Left lung (tissue), 10 donors: Measurements from ENCODE around the gene HECTD2. TPM values are rescaled to one million over a fixed set of nuclear protein-coding genes. Genes with fewer than 3 reads are reported as not detected.
"Not testable (repeated sequence)": the region's sequence is repeated elsewhere in the genome, so short reads cannot be mapped to it uniquely, and the experiment has no call there.

ENCODE experiments used
- ATAC-seq: fragments of 200-7000 bp; cut with Tn5 transposase; one replicate; pipeline ENCODE4 v1.9.1; 2020; ENCODE audit warnings: moderate library complexity
- DNase-seq, 4 donors: peaks; one replicate each; pipeline ENCODE4 v3.0.0-alpha.2; 2013 to 2020
- H3K27ac ChIP-seq, 2 donors: fragments of 200-600 bp; sonication (generic) in 1 of 2; one replicate each; pipeline versions ENCODE4 v1.5.0 to v1.8.0; 2020 to 2021
- H3K27me3 ChIP-seq, 2 donors: fragments of 200-600 bp; sonication (generic) in 1 of 2; one replicate each; pipeline versions ENCODE4 v1.5.0 to v1.8.0; 2020 to 2021
- H3K36me3 ChIP-seq, 2 donors: fragments of 200-600 bp; sonication (generic) in 1 of 2; one replicate each; pipeline versions ENCODE4 v1.5.0 to v1.8.0; 2020 to 2021
- H3K4me1 ChIP-seq, 2 donors: fragments of 200-600 bp; one replicate each; pipeline ENCODE4 v1.8.0; 2021
- H3K4me3 ChIP-seq, 2 donors: fragments of 200-600 bp; sonication (generic) in 1 of 2; one replicate each; pipeline versions ENCODE4 v1.5.0 to v1.8.0; 2020 to 2021; ENCODE audit warnings: mild to moderate bottlenecking in 1 of 2
- H3K9me3 ChIP-seq, 2 donors: fragments of 200-600 bp; sonication (generic) in 1 of 2; one replicate each; pipeline versions ENCODE4 v1.5.0 to v1.8.0; 2020 to 2021
- CTCF ChIP-seq, 2 donors: fragments of 200-600 bp; sonication (generic) in 1 of 2; IDR thresholded peaks; one replicate each; pipeline versions ENCODE4 v1.5.0 to v1.8.0; 2021; ENCODE audit warnings: antibody characterized with exemption in 2 of 2
- intact Hi-C, 2 donors: fragments of 100-400 bp; cut with DNase I; formaldehyde crosslinking; loops; one replicate each; pipeline versions ENCODE4 v1.11.2 to v1.14.2; 2022
- polyA plus RNA-seq, 6 donors: library from polyadenylated mRNA; unstranded; fragments of 120-200 nt; gene quantifications; one replicate each; pipeline ENCODE4 v1.2.1, GENCODE V29; 2013; ENCODE audit not compliant: insufficient read length in 6 of 6
- total RNA-seq, 2 donors: library from RNA; stranded (reverse); fragmentation: NEBNext Ultra II Directional; extraction: Animal tissue kit (Norgen Biotek cat#: 25700); gene quantifications; one replicate each; pipeline ENCODE4 v1.2.1, GENCODE V29; 2021
- donor health status: DM: no; HTN: yes; CAD: no.
- donor health status: DM: no; HTN: no; CAD: no.

The HECTD2 gene
- total and polyA plus RNA-seq, 8 donors = 9.9 to 89.1 (median 74.7) TPM

- no peak overlapping the region for H3K27ac ChIP-seq
- H3K4me1 ChIP-seq = peaks cover 0 to 4% of the 10 kb centered on the region in 2 donors
- H3K9me3 ChIP-seq = no peaks in the 10 kb centered on the region
- no peaks in the 10 kb centered on the region for H3K36me3 ChIP-seq
- ATAC-seq = no peak
- TF ChIP-seq CTCF (IDR thresholded peaks at IDR 0.05) = no peak
- intact Hi-C loops = no loop called here
- DNase-seq = no peak
- H3K4me3 ChIP-seq = no peak overlapping the region
- H3K27me3 ChIP-seq = no peaks in the 10 kb centered on the region
These were observed 147.5 kb downstream of the HECTD2 start for GRCh38 chr10:91557651-91558111.

- no peak overlapping the region for H3K27ac ChIP-seq
- intact Hi-C loops = no loop called here
- H3K4me3 ChIP-seq = no peak overlapping the region
- no peaks in the 10 kb centered on the region for H3K27me3 ChIP-seq
- ATAC-seq (no peak), DNase-seq (no peak)
- H3K9me3 ChIP-seq = no peaks in the 10 kb centered on the region
- no peaks in the 10 kb centered on the region for H3K36me3 ChIP-seq
- TF ChIP-seq CTCF (IDR thresholded peaks at IDR 0.05) = no peak
- peaks cover 0 to 4% of the 10 kb centered on the region in 2 donors for H3K4me1 ChIP-seq
These were observed 148.3 kb downstream of the HECTD2 start for GRCh38 chr10:91558473-91558872.

- DNase-seq (no peak), ATAC-seq (no peak)
- no peaks in the 10 kb centered on the region for H3K27me3 ChIP-seq
- no peaks in the 10 kb centered on the region for H3K9me3 ChIP-seq
- intact Hi-C loops = no loop called here
- peaks cover 0 to 4% of the 10 kb centered on the region in 2 donors for H3K4me1 ChIP-seq
- no peak overlapping the region for H3K27ac ChIP-seq
- no peak for TF ChIP-seq CTCF (IDR thresholded peaks at IDR 0.05)
- no peak overlapping the region for H3K4me3 ChIP-seq
- H3K36me3 ChIP-seq = no peaks in the 10 kb centered on the region
These were observed 149.0 kb downstream of the HECTD2 start for GRCh38 chr10:91559169-91559568.

- no peak for TF ChIP-seq CTCF (IDR thresholded peaks at IDR 0.05)
- intact Hi-C loops = no loop called here
These were observed 149.6 kb downstream of the HECTD2 start for GRCh38 chr10:91559750-91560149.

DNA sequence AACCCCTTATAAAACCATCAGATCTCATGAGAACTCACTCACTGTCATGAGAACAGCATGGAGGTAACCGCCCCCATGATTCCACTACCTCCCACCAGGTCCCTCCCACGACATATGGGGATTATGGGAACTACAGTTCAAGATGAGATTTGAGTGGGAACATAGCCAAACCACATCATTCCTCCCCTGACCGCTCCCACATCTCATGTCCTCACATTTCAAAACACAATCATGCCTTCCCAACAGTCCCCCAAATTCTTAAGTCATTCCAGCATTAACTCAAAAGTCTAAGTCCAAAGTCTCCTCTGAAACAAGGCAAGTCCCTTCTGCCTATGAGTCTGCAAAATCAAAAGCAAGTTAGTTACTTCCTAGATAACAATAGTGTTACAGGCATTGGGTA lies 150.7 kb downstream of the HECTD2 start:
- H3K9me3 ChIP-seq, H3K4me1 ChIP-seq, H3K36me3 ChIP-seq, H3K27ac ChIP-seq, H3K27me3 ChIP-seq, intact Hi-C loops, ATAC-seq, H3K4me3 ChIP-seq, DNase-seq: not testable (repeated sequence)

More at GRCh38 chr10:91559750-91560149, 149.6 kb downstream of the HECTD2 start:
- Histone ChIP-seq H3K9me3 (no peaks in the 10 kb centered on the region), H3K4me1 (peaks cover 0 to 4% of the 10 kb centered on the region in 2 donors), H3K4me3 (no peak overlapping the region), H3K36me3 (no peaks in the 10 kb centered on the region), H3K27me3 (no peaks in the 10 kb centered on the region), H3K27ac (no peak overlapping the region)
- DNase-seq (no peak), ATAC-seq (no peak)
